GM15510 (cell line): Measurements from ENCODE around the gene RPN1.

ENCODE experiments used
- POLR2A ChIP-seq: IDR thresholded peaks from 3 replicates; pipeline ENCODE4 v1.6.1; 2011; ENCODE audit warnings: borderline replicate concordance; ENCODE audit not compliant: insufficient read length; ENCODE audit errors: extremely low read depth

Gene RPN1

DNA sequence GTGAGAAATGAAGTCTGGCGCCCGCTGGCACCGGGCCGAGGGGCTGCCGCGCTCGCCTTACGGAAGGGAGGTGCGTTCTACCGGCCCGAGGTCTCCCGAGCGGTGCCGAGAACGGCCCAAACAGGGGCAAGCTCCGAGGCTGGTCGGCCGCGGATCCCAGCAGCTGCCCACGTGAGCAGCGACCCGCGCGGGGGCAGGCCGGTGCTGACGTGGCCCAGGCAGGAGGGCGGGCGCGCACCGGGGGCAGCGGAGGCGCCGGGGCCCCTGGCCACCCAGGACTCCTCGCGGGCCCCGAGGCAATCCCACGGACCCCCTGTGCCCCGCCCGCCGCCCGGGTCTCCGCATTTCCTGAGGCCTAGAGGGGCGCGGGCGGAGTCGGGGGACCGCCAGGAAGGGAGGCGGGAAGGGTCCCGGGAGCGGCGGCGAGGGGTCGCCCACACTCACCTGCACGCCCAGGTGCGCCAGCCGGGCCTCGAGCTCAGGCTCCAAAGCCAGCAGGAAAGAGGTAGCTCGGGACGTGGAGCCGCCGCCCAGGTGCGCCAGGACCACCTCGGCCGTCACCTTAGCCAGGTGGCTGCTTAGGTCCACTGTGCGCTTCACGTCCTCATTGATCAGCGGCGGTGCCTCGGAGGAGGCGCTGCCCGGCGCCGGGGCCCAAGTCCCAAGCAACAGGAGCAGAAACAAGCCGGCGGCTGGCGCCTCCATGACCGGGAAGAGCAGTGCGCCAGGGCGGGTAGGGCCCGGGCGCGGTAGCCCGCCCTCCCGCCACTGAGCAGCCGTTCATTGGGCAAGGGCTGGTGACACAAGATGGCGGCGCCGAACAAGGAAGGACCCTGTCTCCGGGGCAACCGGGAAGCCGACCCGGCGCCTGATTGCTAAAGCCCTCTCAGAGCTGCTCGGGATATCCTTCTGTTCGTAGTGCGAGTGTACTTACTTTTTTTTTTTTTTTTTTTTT is at the start of gene RPN1:
Gene RPN1, minus strand, starts transcription at position 723 of the 955 bp plus-strand sequence. Its CDS starts 18 bp downstream, at position 705.
- peak; percentile 83 for TF ChIP-seq POLR2A

DNA sequence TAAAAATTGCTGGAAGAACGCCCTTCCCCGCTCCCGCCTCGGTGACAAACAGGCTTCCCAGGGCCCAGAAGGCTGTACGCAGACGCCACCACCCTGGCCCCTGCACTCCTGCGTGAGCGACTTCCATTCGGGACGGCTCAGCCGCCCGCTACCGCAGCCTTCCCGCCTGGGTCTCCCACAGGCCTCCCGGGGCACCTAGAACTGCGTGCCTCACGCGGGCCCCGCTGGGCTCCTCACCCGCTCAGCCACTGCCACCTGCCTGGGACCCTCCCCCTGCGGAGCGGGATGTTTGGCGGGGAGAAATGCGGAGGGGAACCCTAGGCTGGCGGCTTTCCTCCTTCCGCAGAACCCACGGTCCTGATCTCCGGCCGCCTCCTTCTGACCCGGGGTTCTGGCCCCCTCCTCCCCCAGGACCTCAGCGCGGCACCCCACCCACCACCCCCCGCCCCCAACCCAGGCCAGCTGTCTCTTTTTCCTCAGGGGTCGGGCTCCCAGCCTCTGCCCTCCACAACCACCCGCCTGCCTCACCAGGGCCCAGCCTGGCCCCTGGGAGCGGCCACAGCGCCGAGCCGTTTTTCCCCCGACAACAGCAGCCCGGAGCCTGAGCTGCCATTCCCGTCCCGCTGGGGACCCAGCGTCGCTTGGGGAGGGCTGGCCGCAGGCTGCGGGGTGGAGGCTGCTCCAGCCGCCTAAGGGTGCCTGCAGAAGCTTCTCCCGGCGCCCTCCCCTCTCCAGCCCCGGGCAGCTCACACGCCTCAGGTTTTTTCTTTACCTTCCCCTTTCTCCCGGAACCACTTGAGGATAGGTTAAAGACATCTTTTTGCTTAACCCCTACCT is 47.8 kb upstream of the RPN1 start:
- no peak for TF ChIP-seq POLR2A

GRCh38 chr3:128697341-128697740 is 46.7 kb upstream of the RPN1 start:
- no peak for TF ChIP-seq POLR2A

DNA sequence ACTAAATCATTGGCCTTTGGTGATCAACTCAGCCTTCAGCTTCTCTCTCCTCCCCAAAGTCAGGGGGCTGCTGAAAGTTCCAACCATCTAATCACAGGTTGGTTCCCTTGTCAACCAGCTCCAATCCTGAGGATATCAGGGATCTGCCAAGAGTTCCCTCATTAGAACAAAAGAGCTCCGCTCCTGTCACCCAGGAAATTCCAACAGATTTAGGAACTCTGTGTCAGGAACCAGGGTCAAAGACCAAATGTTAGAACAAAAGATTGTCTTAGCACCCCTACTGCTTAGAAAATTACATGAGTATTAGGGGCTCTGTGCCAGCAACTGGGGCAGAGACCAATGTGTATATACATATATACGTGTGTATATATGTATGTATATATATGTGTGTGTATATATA is 43.1 kb upstream of the RPN1 start:
- no peak for TF ChIP-seq POLR2A

- no peak for TF ChIP-seq POLR2A
Observed at GRCh38 chr3:128689060-128689459, 38.4 kb upstream of the RPN1 start.

DNA sequence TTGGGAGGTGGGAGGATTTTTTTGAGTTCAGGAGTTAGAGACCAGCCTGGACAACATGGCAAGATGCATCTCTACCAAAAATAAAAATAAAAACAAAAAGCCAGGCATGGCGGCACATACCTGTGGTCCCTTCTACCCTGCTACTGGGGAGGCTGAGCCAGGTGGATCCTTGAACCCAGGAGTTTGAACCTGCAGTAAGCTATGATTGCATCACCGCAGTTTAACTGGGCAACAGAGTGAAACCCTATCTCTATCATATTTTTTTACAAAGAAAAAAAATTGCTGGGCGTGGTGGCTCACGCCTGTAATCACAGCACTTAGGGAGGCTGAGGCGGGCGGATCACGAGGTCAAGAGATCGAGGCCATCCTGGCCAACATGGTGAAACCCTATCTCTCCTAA is 35.8 kb upstream of the RPN1 start:
- TF ChIP-seq POLR2A: no peak

DNA sequence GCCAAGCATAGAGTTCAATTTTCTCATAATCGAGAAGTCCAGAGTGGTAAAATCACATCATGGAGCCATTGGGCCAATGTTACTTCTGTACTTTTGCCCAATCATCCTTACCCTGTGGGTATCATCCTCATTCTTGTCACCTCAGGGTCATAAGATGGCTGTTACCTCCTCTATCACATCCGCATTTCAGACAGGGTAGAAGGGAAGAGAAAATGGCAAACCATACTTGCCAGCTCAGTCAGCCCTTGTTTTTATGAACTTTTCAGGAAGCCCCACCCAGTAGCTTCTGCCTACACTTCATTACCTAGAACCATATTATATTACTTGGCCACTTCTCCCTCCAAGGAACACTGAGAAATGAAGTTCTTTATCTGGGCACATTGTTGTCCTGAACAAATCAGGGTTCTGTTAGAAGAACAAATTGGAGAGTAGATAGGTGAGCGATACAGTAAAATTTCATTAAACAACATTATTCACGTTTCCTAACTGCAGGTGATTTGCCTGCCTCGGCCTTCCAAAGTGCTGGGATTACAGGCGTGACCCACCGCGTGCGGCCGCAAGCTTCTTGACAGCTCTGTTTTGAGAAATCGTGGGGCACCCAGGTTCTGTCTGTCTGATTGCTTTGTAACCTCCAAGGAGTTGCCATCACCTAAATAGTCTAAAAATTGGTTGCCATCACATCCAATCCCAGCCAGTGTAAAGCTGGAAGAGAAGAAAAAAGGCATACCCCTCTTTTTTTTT is 34.5 kb upstream of the RPN1 start:
- TF ChIP-seq POLR2A: no peak

- no peak for TF ChIP-seq POLR2A
Observed at GRCh38 chr3:128683957-128684356, 33.3 kb upstream of the RPN1 start.

GRCh38 chr3:128681369-128681829 is 30.8 kb upstream of the RPN1 start:
- no peak for TF ChIP-seq POLR2A

DNA sequence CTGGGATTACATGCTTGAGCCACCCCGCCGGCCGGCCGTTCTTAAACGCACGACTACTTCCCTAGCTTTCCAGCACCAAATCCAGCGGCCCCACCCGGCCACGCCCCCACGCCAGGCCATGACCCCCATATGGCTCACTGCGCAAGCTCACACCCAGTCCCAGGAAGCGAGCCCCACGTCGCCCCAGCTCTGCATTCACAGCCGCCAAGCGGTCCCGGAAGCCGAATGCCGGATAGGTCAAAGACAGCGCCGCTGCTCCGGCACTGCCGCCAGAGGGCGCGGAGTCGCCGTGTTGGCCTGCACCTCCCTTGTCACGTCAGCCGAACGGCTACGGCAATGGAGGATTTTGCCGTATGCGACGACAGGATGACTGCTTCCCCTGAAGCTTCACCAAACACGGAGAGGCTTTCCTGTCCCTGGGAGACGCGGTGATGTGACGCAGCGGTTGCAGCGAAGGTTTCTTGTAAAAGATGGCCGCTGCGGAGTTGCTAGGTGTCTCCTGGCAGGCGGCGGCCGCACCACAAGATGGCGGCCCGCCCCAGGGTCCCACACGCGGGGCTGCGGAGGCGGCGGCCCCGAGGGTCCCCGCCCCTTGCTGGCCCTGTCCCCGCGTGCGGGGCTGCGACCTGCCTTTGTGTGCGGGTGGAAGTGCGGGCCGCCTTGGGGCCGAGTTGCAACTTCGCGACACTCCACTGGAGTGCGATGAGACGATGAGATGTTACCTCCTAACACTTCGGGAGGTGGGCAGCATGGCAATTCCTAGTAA is 30.2 kb upstream of the RPN1 start:
- TF ChIP-seq POLR2A: peak; percentile 68

GRCh38 chr3:128679338-128679737 is 28.7 kb upstream of the RPN1 start:
- TF ChIP-seq POLR2A: no peak

DNA sequence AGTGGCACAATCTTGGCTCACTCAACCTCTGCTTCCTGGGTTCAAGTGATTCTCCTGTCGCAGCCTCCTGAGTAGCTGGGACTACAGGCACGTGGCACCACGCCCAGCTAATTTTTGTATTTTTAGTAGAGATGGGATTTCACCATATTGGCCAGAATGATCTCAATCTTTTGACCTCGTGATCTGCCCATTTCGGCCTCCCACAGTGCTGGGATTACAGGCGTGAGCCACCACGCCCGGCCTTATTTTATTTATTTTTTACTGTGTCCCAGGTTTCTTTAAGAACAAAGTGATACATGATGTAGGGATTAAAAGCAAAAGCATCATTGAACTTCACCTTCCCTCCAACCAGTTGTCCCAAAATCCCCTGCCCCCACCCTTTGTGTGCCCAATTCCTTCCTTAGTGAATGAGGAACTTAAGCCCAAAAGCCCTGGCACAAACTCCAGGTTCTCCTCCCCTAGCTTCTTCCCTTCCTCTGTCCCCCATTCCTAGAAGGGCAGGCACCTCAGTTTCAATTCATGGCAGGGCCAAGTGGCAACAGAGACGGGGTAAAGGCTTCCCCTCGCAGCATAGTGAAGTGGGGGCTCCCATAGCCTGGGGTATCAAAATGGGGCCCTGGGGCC is 23.7 kb upstream of the RPN1 start:
- no peak for TF ChIP-seq POLR2A

GRCh38 chr3:128667641-128668040 is 17.0 kb upstream of the RPN1 start:
- no peak for TF ChIP-seq POLR2A
